Fibroblast of peridontal ligament (primary cell): ENCODE results near the gene NRSN2.
"Not testable (repeated sequence)": the region's sequence is repeated elsewhere in the genome, so short reads cannot be mapped to it uniquely, and the experiment has no call there.

Source experiments
- DNase-seq: peaks from one replicate; pipeline ENCODE4 v3.0.0-alpha.2; 2010; ENCODE audit errors: extremely low read depth

NRSN2 gene

GRCh38 chr20:325045-325888 lies 21.6 kb upstream of the NRSN2 start, which contains the start of gene SOX12:
Gene SOX12, plus strand, starts transcription at chr20:325552. Its CDS starts 373 bp downstream, at chr20:325925.
- peak; percentile 81 for DNase-seq

- DNase-seq = peak; percentile 48
Measured at GRCh38 chr20:325889-326644, 20.8 kb upstream of the NRSN2 start.

- DNase-seq = no peak
Measured at GRCh38 chr20:326645-327185, 20.2 kb upstream of the NRSN2 start.

GRCh38 chr20:327186-328026 lies 19.5 kb upstream of the NRSN2 start:
- DNase-seq = peak; percentile 81

- no peak for DNase-seq
Measured at GRCh38 chr20:328027-328974, 18.6 kb upstream of the NRSN2 start.

- no peak for DNase-seq
Measured at GRCh38 chr20:328975-329695, 17.8 kb upstream of the NRSN2 start.

GRCh38 chr20:329851-330232 lies 17.1 kb upstream of the NRSN2 start:
- no peak for DNase-seq

- DNase-seq = peak; percentile 72
Measured at GRCh38 chr20:330233-331149, 16.4 kb upstream of the NRSN2 start.

- DNase-seq = no peak
Measured at GRCh38 chr20:334578-334977, 12.3 kb upstream of the NRSN2 start.

- DNase-seq = not testable (repeated sequence)
Measured at GRCh38 chr20:336040-336439, 10.9 kb upstream of the NRSN2 start.

- DNase-seq = peak; percentile 67
Measured at GRCh38 chr20:341682-342081, 5.2 kb upstream of the NRSN2 start.

GRCh38 chr20:343107-343506 lies 3.8 kb upstream of the NRSN2 start:
- no peak for DNase-seq

GRCh38 chr20:346033-346639 lies 775 bp upstream of the NRSN2 start:
- no peak for DNase-seq

- no peak for DNase-seq
Measured at GRCh38 chr20:347317-347639, 367 bp downstream of the NRSN2 start.

- DNase-seq = peak; percentile 89
Measured at GRCh38 chr20:347640-348484, 951 bp downstream of the NRSN2 start.

GRCh38 chr20:348972-349841 lies 2.3 kb downstream of the NRSN2 start:
- DNase-seq = no peak

- no peak for DNase-seq
Measured at GRCh38 chr20:353166-353565, 6.3 kb downstream of the NRSN2 start.
